Measurements from ENCODE around the gene SRM.

Gene SRM

DNA sequence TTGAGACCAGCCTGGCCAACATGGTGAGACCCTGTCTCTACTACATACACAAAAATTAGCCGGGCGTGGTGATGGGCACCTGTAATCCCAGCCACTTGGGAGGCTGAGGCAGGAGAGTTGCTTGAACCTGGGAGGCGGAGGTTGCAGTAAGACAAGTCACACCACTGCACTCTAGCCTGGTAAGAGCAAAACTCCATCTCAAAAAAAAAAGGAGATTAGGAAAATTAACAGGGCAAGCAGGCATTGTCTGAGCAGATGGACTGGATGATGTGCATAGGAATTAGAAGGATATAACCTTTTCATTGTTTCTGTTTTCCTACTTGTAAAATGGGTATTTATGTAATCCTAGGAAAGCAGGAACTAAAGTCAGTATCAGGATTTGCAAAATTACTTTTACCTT, 31.8 kb downstream of the SRM start:
- no peaks in the 10 kb centered on the region for H3K9me3 ChIP-seq (ENCODE audit: insufficient read depth, low read length)
- peaks cover 29% of the 10 kb centered on the region for H3K36me3 ChIP-seq (ENCODE audit: low read length)
- no peaks in the 10 kb centered on the region for H3K79me2 ChIP-seq (ENCODE audit: insufficient read depth, low read length)
- H3F3A ChIP-seq (ENCODE audit: insufficient read depth), result peaks cover 22% of the 10 kb centered on the region
- no peak overlapping the region for H3K4me2 ChIP-seq (ENCODE audit: low read depth, low read length, poor library complexity, severe bottlenecking)
- no peak overlapping the region for H3K4me3 ChIP-seq (ENCODE audit: insufficient read depth, low read length, poor library complexity, severe bottlenecking)
- H3K9ac ChIP-seq (ENCODE audit: low read length), result no peak overlapping the region
- no peak overlapping the region for H3K27ac ChIP-seq (ENCODE audit: low read depth, low read length)
- H4K20me1 ChIP-seq (ENCODE audit: low read depth, low read length), result peaks cover 11% of the 10 kb centered on the region
- no peaks in the 10 kb centered on the region for H3K27me3 ChIP-seq (ENCODE audit: low read length)
- H2AFZ ChIP-seq (ENCODE audit: low read depth, low read length, severe bottlenecking), result no peak overlapping the region
- no peaks in the 10 kb centered on the region for H3K9me2 ChIP-seq (replicated peaks; ENCODE audit: insufficient read depth, low read length)
- no peak for TF ChIP-seq EZH2phosphoT487 (conservative IDR thresholded peaks at IDR 0.05; ENCODE audit: low read length)
- TF ChIP-seq, protein P1, sequence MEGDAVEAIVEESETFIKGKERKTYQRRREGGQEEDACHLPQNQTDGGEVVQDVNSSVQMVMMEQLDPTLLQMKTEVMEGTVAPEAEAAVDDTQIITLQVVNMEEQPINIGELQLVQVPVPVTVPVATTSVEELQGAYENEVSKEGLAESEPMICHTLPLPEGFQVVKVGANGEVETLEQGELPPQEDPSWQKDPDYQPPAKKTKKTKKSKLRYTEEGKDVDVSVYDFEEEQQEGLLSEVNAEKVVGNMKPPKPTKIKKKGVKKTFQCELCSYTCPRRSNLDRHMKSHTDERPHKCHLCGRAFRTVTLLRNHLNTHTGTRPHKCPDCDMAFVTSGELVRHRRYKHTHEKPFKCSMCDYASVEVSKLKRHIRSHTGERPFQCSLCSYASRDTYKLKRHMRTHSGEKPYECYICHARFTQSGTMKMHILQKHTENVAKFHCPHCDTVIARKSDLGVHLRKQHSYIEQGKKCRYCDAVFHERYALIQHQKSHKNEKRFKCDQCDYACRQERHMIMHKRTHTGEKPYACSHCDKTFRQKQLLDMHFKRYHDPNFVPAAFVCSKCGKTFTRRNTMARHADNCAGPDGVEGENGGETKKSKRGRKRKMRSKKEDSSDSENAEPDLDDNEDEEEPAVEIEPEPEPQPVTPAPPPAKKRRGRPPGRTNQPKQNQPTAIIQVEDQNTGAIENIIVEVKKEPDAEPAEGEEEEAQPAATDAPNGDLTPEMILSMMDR (IDR thresholded peaks at IDR 0.05; ENCODE audit: insufficient read depth, low read length, poor library complexity, severe bottlenecking), result no peak

DNA sequence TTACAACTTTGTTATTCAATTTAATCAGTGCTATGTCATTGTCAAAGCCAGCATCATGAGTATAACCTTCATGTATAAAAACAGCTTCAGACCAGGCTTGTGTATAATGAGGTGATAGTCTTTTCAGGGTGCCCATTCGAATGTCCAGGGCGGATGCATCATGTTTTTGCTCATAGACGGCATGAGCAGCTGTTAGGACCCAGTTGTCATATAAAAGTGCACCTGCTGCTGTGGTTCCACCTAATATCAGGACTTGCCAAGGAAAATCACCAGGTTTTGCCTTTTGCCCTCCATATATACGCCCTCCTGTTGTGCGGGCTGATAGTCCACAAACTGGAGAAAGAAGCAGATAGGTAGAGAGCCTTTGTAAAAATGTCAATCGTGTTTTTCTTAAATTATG, 32.5 kb downstream of the SRM start:
- Histone ChIP-seq H3F3A (ENCODE audit: insufficient read depth) (peaks cover 22% of the 10 kb centered on the region), H2AFZ (ENCODE audit: low read depth, low read length, severe bottlenecking) (no peak overlapping the region), H3K27me3 (ENCODE audit: low read length) (no peaks in the 10 kb centered on the region), H3K9me2 (replicated peaks; ENCODE audit: insufficient read depth, low read length) (no peaks in the 10 kb centered on the region), H3K9ac (ENCODE audit: low read length) (no peak overlapping the region), H3K27ac (ENCODE audit: low read depth, low read length) (no peak overlapping the region), H3K4me3 (ENCODE audit: insufficient read depth, low read length, poor library complexity, severe bottlenecking) (no peak overlapping the region), H3K9me3 (ENCODE audit: insufficient read depth, low read length) (no peaks in the 10 kb centered on the region), H3K79me2 (ENCODE audit: insufficient read depth, low read length) (no peaks in the 10 kb centered on the region), H3K4me2 (ENCODE audit: low read depth, low read length, poor library complexity, severe bottlenecking) (no peak overlapping the region), H4K20me1 (ENCODE audit: low read depth, low read length) (peaks cover 11% of the 10 kb centered on the region), H3K36me3 (ENCODE audit: low read length) (peaks cover 29% of the 10 kb centered on the region)
- no peak for TF ChIP-seq EZH2phosphoT487 (conservative IDR thresholded peaks at IDR 0.05; ENCODE audit: low read length)
- TF ChIP-seq, protein P1 (IDR thresholded peaks at IDR 0.05; ENCODE audit: insufficient read depth, low read length, poor library complexity, severe bottlenecking), result no peak

DNA sequence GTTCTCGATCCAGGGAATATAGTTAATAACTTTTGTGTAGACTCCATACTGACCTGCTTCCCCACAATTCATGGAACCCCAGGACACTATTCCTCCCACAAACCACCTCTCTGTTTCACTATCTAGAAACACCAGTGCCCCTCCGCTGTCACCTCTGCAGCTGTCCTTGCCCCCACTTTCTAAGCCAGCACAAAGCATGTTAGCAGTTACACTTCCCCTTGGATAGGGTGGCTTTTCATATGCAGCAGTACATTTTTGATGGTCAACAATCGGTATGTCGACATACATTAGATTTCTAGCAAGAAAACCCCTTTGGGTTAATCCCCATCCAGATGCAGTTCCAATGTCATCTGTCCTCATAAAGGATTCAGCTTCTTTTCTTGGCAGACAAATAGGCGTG, 32.9 kb downstream of the SRM start:
- Histone ChIP-seq H3K27me3 (ENCODE audit: low read length) (no peaks in the 10 kb centered on the region), H4K20me1 (ENCODE audit: low read depth, low read length) (peaks cover 11% of the 10 kb centered on the region), H3K4me2 (ENCODE audit: low read depth, low read length, poor library complexity, severe bottlenecking) (no peak overlapping the region), H3K4me3 (ENCODE audit: insufficient read depth, low read length, poor library complexity, severe bottlenecking) (no peak overlapping the region), H3K9me3 (ENCODE audit: insufficient read depth, low read length) (no peaks in the 10 kb centered on the region), H3K27ac (ENCODE audit: low read depth, low read length) (no peak overlapping the region), H3F3A (ENCODE audit: insufficient read depth) (peaks cover 22% of the 10 kb centered on the region), H3K9me2 (replicated peaks; ENCODE audit: insufficient read depth, low read length) (no peaks in the 10 kb centered on the region), H3K79me2 (ENCODE audit: insufficient read depth, low read length) (no peaks in the 10 kb centered on the region), H2AFZ (ENCODE audit: low read depth, low read length, severe bottlenecking) (no peak overlapping the region), H3K36me3 (ENCODE audit: low read length) (peaks cover 33% of the 10 kb centered on the region), H3K9ac (ENCODE audit: low read length) (no peak overlapping the region)
- no peak for TF ChIP-seq EZH2phosphoT487 (conservative IDR thresholded peaks at IDR 0.05; ENCODE audit: low read length)
- TF ChIP-seq, protein P1 (IDR thresholded peaks at IDR 0.05; ENCODE audit: insufficient read depth, low read length, poor library complexity, severe bottlenecking), result no peak
